A673 (cell line): Measurements from ENCODE around the gene GREB1L. TPM values are rescaled to one million over a fixed set of nuclear protein-coding genes. Genes with fewer than 3 reads are reported as not detected.

Experiments used
- BruUV-seq: library from RNA; stranded (reverse); fragments of 400-500 nt; replicated peaks from 2 replicates; lab custom pipeline; 2021; lab: Mats Ljungman, UMichigan
- CTCF ChIA-PET: fragments of 300-600 bp; sonication (Branson Sonifier 250); formaldehyde crosslinking; loops from one replicate; lab custom pipeline; 2022; ENCODE audit warnings: antibody characterized with exemption; lab: Charles Lee
- POLR2A ChIA-PET: fragments of 300-600 bp; sonication (Branson Sonifier 250); formaldehyde crosslinking; loops from one replicate; lab custom pipeline; 2022; ENCODE audit warnings: antibody characterized with exemption; ENCODE audit not compliant: low non-redundant PET; lab: Charles Lee
- DNase-seq: peaks from one replicate; pipeline ENCODE4 v3.0.0-alpha.2; 2015; ENCODE audit warnings: low spot score
- H3K27ac ChIP-seq: fragments of 200-600 bp; sonication (generic); 2 replicates; pipeline ENCODE4 v1.5.1; 2016; ENCODE audit warnings: mixed run types, low read depth, mild to moderate bottlenecking, mixed read lengths, antibody characterized with exemption, low read length; ENCODE audit not compliant: poor library complexity, severe bottlenecking
- H3K27me3 ChIP-seq: fragments of 200-600 bp; sonication (generic); replicated peaks from 2 replicates; pipeline ENCODE4 v1.6.1; 2017; ENCODE audit warnings: mixed run types, low read depth, mild to moderate bottlenecking, mixed read lengths, antibody characterized with exemption, low read length; ENCODE audit not compliant: insufficient read depth, poor library complexity
- H3K36me3 ChIP-seq: fragments of 200-600 bp; sonication (generic); 2 replicates; pipeline ENCODE4 v1.6.1; 2016; ENCODE audit warnings: mixed run types, mild to moderate bottlenecking, mixed read lengths, antibody characterized with exemption, low read length; ENCODE audit not compliant: insufficient read depth, poor library complexity, severe bottlenecking
- H3K4me1 ChIP-seq: fragments of 200-600 bp; sonication (generic); 2 replicates; pipeline ENCODE4 v1.6.1; 2017; ENCODE audit warnings: mixed run types, mild to moderate bottlenecking, mixed read lengths, antibody characterized with exemption, low read length; ENCODE audit not compliant: insufficient read depth, poor library complexity, severe bottlenecking
- H3K4me3 ChIP-seq: fragments of 200-600 bp; sonication (generic); 2 replicates; pipeline ENCODE4 v1.5.1; 2016; ENCODE audit warnings: low read depth, mixed run types, mild to moderate bottlenecking, mixed read lengths, low read length; ENCODE audit not compliant: poor library complexity, severe bottlenecking
- H3K9me3 ChIP-seq: fragments of 200-600 bp; sonication (generic); 2 replicates; pipeline ENCODE4 v1.6.1; 2016; ENCODE audit warnings: mixed run types, low read depth, mild to moderate bottlenecking, mixed read lengths, antibody characterized with exemption, low read length; ENCODE audit not compliant: poor library complexity, severe bottlenecking
- CTCF ChIP-seq: fragments of 300-800, 200-600 bp; sonication (generic); conservative IDR thresholded peaks from 2 replicates; pipeline ENCODE4 v1.5.1; 2017; ENCODE audit warnings: low read depth, mild to moderate bottlenecking, antibody characterized with exemption, low read length, moderate library complexity, mixed read lengths
- EZH2 ChIP-seq: fragments of 200-600 bp; sonication (generic); IDR thresholded peaks from 2 replicates; pipeline ENCODE4 v1.6.1; 2017; ENCODE audit warnings: borderline replicate concordance, low read depth, mild to moderate bottlenecking, mixed read lengths, antibody characterized with exemption, low read length; ENCODE audit not compliant: poor library complexity, severe bottlenecking
- intact Hi-C: fragments of 100-400 bp; cut with micrococcal nuclease; formaldehyde crosslinking; loops from one replicate; pipeline ENCODE4 v1.10.0; 2022; ENCODE audit not compliant: unreplicated experiment
- total RNA-seq: library from RNA; stranded (reverse); gene quantifications from 2 replicates; pipeline ENCODE4 v1.2.3, GENCODE V29; 2021

The GREB1L gene
- total RNA-seq, 1 experiment from 2014 or later = 0.04 TPM

GRCh38 chr18:21459706-21460286, 217.8 kb downstream of the GREB1L start:
- no peaks in the 10 kb centered on the region for H3K27me3 ChIP-seq
- TF ChIP-seq CTCF (no peak), EZH2 (no peak)
- POLR2A ChIA-PET = no interaction called here
- H3K36me3 ChIP-seq = no peaks in the 10 kb centered on the region
- no TSS peak for BruUV-seq
- no peaks in the 10 kb centered on the region for H3K9me3 ChIP-seq
- CTCF ChIA-PET = no interaction called here
- intact Hi-C loops = no loop called here
- DNase-seq = no peak
- H3K4me3 ChIP-seq = no peak overlapping the region
- no peaks in the 10 kb centered on the region for H3K4me1 ChIP-seq
- no peak overlapping the region for H3K27ac ChIP-seq

GRCh38 chr18:21461460-21461859, 219.4 kb downstream of the GREB1L start:
- Histone ChIP-seq H3K27me3 (peaks cover 3% of the 10 kb centered on the region), H3K36me3 (no peaks in the 10 kb centered on the region), H3K4me3 (no peak overlapping the region), H3K27ac (no peak overlapping the region), H3K9me3 (no peaks in the 10 kb centered on the region), H3K4me1 (no peaks in the 10 kb centered on the region)
- CTCF ChIA-PET = no interaction called here
- no TSS peak for BruUV-seq
- no peak for DNase-seq
- POLR2A ChIA-PET = no interaction called here
- TF ChIP-seq EZH2 = no peak
- no peak for TF ChIP-seq CTCF
- intact Hi-C loops = no loop called here

GRCh38 chr18:21463718-21464117, 221.7 kb downstream of the GREB1L start:
- no peak overlapping the region for H3K4me3 ChIP-seq
- CTCF ChIA-PET = no interaction called here
- DNase-seq = no peak
- no peaks in the 10 kb centered on the region for H3K36me3 ChIP-seq
- H3K27me3 ChIP-seq = peaks cover 3% of the 10 kb centered on the region
- no peaks in the 10 kb centered on the region for H3K4me1 ChIP-seq
- no peak overlapping the region for H3K27ac ChIP-seq
- intact Hi-C loops = no loop called here
- POLR2A ChIA-PET = no interaction called here
- H3K9me3 ChIP-seq = no peaks in the 10 kb centered on the region
- no TSS peak for BruUV-seq
- TF ChIP-seq EZH2 = no peak
- TF ChIP-seq CTCF = no peak
